NCI-H446 treated with DMSO at 0.1 percent for 48 hours (cell line): ENCODE results near the gene STX17.
A peak's percentile ranks its signal among the peaks of the same experiment; 100 is the strongest.
"Not testable (repeated sequence)": the region's sequence is repeated elsewhere in the genome, so short reads cannot be mapped to it uniquely, and the experiment has no call there.

Experiments used
- DNase-seq: peaks from one replicate; lab custom pipeline; 2025; lab: John Stamatoyannopoulos, UW

The STX17 gene

DNA sequence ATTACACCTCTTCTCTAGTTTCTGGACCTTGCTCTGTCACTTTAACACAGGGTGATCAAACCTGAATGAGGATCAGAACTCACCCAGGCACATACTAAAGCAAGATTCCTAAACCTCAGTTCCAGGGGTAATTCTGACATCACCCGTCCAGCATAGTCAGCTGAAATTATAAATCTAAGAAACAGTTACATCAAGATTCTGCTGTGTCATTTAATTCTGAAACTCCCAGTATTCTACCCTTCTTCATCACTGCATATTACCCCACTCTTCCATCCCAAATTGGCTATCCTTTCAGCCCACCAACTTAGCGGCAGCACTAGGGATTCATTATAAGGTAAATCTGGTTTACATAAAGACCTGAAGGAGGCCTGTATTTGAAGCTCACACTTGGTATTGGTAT is 64.0 kb downstream of the STX17 start:
- DNase-seq = no peak

- no peak for DNase-seq
These were observed 65.0 kb downstream of the STX17 start for GRCh38 chr9:99971410-99971809.

- DNase-seq = no peak
These were observed 67.0 kb downstream of the STX17 start for GRCh38 chr9:99973455-99973854.

DNA sequence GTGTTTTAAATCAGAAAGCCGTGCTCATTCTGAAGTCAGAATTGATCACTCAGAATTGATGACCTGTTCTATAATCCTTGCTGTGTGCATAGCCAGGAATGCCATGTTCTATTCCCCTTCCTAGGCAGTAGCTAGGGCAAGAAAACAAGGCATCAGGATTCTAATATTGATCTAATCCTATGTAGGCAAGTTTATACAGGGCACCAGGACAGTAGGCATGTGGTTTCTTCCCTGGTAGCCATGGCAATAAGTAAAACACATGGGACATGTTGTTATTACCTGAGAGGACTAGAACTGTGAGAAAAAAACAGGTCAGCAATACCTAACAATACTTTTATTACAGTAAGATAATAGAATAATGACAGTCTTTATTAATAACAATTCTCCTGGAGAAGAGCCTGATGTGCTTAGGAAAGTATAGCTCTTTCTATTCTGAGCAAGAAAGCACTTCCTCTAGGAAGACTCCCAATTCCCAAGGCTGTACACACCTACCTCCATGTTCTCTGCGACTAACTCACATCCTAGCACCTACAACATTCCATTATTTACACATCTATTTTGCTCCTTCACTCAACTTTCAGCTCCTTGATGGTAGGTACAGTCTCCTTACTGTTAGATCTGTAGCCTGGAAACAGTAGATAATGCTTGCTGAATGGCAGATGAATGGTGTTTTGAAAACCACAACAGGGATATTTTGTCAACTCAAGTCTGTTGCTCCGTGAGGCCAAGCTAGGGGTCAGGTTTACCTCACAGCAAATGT is 70.8 kb downstream of the STX17 start:
- DNase-seq = no peak

DNA sequence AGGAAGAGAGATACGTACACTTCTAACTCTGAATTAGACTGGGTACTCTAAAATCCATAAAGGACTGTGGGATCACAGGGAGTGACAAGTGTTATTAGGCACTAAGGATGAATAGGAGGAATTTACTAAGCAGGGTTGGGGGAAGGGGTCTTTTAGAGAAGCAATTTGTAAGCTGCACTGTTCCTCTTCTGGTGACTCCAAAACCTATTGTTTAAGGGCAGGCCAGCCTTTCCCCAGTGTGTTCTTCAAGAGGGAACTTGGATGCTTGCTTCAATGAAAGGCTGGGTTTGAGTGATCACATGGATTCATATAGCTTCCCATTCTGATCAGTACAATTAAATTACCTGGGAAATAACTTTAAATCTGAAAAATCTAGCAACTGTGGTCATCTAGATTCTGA is 71.8 kb downstream of the STX17 start:
- DNase-seq = no peak

- no peak for DNase-seq
These were observed 74.1 kb downstream of the STX17 start for GRCh38 chr9:99980598-99980997.

DNA sequence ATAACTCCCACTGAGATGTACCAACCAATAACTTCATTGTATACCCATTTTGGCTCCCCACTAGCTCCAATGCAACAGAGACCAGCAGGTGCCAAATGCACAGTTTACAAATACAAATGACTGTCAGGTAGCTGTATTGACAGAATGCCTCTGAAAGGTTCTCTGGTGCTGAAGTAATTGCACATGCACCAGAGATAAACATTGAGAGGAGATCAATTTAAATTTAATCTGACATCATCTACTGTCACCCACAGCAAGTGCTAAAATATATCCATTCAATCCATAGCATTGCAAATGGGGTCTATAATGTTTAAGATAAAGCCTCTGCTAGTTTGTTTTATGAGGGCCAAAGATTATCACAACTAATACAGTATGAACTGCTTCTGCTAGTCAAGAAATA is 80.2 kb downstream of the STX17 start:
- no peak for DNase-seq

DNA sequence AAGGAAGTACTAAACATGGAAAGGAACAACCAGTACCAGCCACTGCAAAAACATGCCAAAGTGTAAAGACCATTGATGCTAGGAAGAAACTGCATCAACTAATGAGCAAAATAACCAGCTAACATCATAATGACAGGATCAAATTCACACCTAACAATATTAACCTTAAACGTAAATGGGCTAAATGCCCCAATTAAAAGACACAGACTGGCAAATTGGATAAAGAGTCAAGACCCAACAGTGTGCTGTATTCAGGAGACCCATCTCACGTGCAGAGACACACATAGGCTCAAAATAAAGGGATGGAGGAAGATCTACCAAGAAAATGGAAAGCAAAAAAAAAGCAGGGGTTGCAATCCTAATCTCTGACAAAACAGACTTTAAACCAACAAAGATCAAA is 84.1 kb downstream of the STX17 start:
- DNase-seq = not testable (repeated sequence)

GRCh38 chr9:99998266-99998665 is 91.8 kb downstream of the STX17 start:
- no peak for DNase-seq

GRCh38 chr9:99998866-99999265 is 92.4 kb downstream of the STX17 start:
- DNase-seq = no peak

GRCh38 chr9:99999797-100000196 is 93.3 kb downstream of the STX17 start:
- DNase-seq = no peak

DNA sequence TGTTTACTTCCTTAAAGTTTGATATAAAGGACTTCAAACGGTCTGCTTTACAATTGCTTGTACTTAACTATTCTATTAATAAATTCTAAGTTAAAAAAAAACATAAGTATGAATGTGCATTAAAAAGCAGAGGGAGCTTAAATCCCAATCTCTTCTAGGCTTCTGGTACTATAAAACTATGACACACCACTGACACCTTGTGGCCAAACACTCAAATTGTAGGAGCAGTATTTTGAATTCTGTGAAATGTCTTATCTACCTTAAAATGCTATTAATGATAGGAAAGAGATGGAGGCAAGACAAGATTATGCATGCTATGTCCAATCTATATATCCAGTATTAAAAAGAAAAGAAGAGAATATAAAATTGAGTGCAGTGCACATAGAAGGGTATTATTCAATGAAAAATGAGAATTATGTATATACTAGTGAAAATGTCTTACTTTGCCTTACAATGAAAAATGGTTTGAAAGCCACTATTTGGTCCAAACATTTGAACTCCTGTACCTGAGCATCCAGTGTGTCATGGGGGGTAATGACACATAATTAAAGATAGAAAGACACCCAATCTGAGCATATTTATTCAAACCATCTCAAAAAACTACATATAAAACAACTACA is 104.7 kb downstream of the STX17 start:
- peak; percentile 23 for DNase-seq

DNA sequence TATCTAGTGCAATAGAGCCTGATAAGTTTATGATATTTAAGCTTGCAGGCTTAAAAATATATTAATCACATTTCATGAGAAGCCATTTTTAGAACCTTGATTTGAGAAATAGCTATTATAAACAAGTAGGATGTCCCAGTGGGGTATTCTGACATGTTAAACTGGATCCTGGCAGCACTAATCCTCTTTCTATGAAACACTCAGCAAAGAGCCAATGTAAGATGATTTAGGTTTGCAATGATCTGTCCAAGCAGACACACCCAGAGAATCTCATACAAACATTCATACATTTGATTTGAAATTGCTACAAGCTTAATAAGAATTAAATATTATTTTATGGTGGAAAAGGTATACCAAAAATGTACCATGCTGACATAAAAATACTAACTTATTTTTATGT is 105.8 kb downstream of the STX17 start:
- no peak for DNase-seq

DNA sequence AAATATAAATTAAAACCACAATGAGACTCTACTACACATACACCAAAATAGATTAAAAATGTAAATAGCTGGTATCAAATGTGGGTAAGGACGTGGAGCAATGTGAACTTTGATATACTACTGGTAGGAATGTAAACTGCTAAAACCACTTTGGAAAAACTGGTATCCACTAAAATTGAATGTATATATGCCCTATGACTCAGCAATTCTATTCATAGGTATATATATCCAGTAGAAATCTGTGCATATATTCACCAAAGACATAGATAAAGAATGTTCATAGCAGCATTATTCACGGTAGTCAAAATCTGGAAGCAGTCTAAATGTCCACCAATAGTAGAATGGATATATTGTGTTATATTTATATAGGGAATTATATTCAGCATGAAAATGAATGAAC is 107.1 kb downstream of the STX17 start:
- no peak for DNase-seq

DNA sequence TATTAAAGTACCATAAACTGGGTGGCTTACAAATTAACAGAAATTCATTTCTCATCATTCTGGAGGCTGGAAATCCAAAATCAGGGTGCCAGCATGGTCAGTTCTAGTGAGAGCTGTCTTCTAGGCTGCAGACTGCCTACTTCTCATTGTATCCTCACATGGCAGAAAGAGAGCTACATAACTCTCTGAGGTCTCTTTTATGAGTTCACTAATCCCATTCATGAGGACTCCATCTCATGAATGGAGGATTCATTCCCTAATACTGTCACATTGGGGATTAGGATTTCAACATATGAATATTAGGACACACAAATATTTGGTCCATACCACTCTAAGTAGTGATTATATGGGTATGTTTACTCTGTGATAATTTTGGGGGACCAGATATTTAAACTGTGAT is 108.4 kb downstream of the STX17 start:
- no peak for DNase-seq

DNA sequence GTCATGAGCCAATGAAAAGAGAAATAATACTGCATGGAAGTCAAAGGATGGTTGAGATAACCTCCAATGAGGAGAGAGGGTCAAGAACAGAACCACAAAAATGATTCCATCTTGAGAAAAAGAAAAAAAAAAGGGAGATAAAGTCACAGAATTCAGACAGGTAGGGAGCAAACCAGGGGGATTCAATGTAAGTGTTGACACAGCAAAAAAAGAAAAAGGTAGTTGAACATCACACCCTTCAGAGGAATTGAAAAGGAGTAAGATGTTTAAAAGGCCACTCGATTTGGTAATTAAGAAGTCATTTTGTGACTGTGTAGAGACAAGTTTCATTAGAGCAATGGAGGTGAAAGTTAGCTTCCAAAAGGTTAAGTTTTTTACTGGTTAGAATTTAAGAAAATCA is 113.1 kb downstream of the STX17 start:
- DNase-seq = no peak
